H1 (cell line): ENCODE results near the gene IRF8. TPM values are rescaled to one million over a fixed set of nuclear protein-coding genes. Genes with fewer than 3 reads are reported as not detected.

Source experiments
- TEAD4 ChIP-seq: IDR thresholded peaks from 2 replicates; pipeline ENCODE4 v1.6.1; 2012; ENCODE audit warnings: low read depth, low read length, inconsistent platforms, mixed read lengths
- polyA plus RNA-seq, 7 experiments: library from polyadenylated mRNA; depleted of rRNA in 3 of 7; stranded (reverse) in 5 of 7; unstranded in 2 of 7; fragments of >200 nt in 5 of 7; fragments of 200-250 nt in 2 of 7; gene quantifications; 1 replicate in 5 of 7; 2 replicates in 1 of 7; 4 replicates in 1 of 7; pipeline versions ENCODE4 v1.2.1 to v1.2.3, GENCODE V29; 2011 to 2013; ENCODE audit warnings: missing spikeins in 2 of 7, mixed read lengths in 2 of 7
- total RNA-seq: library from RNA; stranded (reverse); fragmentation: NEBNext Ultra II Directional; extraction: Animal tissue kit (Norgen Biotek cat#: 25700); gene quantifications from 2 replicates; pipeline ENCODE4 v1.2.1, GENCODE V29; 2021
- TF ChIP-seq, protein P1 (sequence below): IDR thresholded peaks from 2 replicates; pipeline ENCODE4 v1.6.1; 2012; ENCODE audit warnings: inconsistent platforms

IRF8 gene
- total and polyA plus RNA-seq, 2 of the 8 experiments (the other 6 are each of a cell fraction or from before 2014, with no cell fraction given): 0.35 to 2.0 TPM

DNA sequence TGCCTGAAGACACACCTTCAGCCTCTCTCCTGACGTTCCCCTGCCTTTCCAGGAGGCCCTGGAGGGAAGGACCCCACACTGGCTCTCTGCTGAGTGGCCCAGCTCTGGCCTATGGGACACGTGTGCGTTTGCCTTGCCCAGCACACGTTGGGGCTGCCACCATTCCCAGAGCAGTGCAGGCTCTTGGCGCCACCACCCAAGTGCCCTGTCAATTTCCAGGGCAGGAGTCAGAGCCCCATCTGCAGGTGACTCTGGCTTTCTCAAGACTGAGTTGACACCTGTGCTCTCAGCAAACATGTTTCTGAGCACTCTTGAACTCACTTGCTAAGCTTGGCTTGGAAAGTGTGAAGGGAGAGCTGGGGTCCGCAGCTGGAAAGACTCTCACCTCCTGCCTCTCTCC is 4.7 kb upstream of the IRF8 start (continued):
- TF ChIP-seq, protein P1, sequence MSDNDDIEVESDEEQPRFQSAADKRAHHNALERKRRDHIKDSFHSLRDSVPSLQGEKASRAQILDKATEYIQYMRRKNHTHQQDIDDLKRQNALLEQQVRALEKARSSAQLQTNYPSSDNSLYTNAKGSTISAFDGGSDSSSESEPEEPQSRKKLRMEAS: peak; percentile 51; the same call in 1 of the 2 replicates
- TF ChIP-seq TEAD4: no peak
